ENCODE measurements around the gene SIGLEC5.
"Not testable (repeated sequence)": the region's sequence is repeated elsewhere in the genome, so short reads cannot be mapped to it uniquely, and the experiment has no call there.

The SIGLEC5 gene

GRCh38 chr19:51630315-51630714 is at the start of gene SIGLEC5:
TSS of gene SIGLEC5 (minus strand) at chr19:51630401. CDS start at chr19:51630335, 66 bp downstream.
- not testable (repeated sequence) for DNase-seq (ENCODE audit: low read depth)

- no peak for DNase-seq (ENCODE audit: low read depth)
Observed at GRCh38 chr19:51676566-51677083, 46.4 kb upstream of the SIGLEC5 start.

GRCh38 chr19:51675911-51676565 is 45.8 kb upstream of the SIGLEC5 start:
- not testable (repeated sequence) for DNase-seq (ENCODE audit: low read depth)

- no peak for DNase-seq (ENCODE audit: low read depth)
Observed at GRCh38 chr19:51668216-51668615, 38.0 kb upstream of the SIGLEC5 start.

- DNase-seq (ENCODE audit: low read depth), result no peak
Observed at GRCh38 chr19:51664997-51665396, 34.8 kb upstream of the SIGLEC5 start.

GRCh38 chr19:51664131-51664530 is 33.9 kb upstream of the SIGLEC5 start:
- DNase-seq (ENCODE audit: low read depth), result no peak

GRCh38 chr19:51663650-51664049 is 33.4 kb upstream of the SIGLEC5 start:
- DNase-seq (ENCODE audit: low read depth), result no peak

GRCh38 chr19:51660975-51661600 is 30.9 kb upstream of the SIGLEC5 start:
- peak; percentile 56 for DNase-seq (ENCODE audit: low read depth)

GRCh38 chr19:51654783-51655182 is 24.6 kb upstream of the SIGLEC5 start:
- no peak for DNase-seq (ENCODE audit: low read depth)

GRCh38 chr19:51653162-51653561 is 23.0 kb upstream of the SIGLEC5 start:
- DNase-seq (ENCODE audit: low read depth), result no peak

- no peak for DNase-seq (ENCODE audit: low read depth)
Observed at GRCh38 chr19:51652266-51652665, 22.1 kb upstream of the SIGLEC5 start.

GRCh38 chr19:51651216-51651846 is 21.1 kb upstream of the SIGLEC5 start:
- DNase-seq (ENCODE audit: low read depth), result no peak

- no peak for DNase-seq (ENCODE audit: low read depth)
Observed at GRCh38 chr19:51647318-51647717, 17.1 kb upstream of the SIGLEC5 start.

GRCh38 chr19:51646730-51647129 is 16.5 kb upstream of the SIGLEC5 start, which contains the start of gene SIGLEC14:
TSS of gene SIGLEC14 (minus strand) at chr19:51646825. CDS start at chr19:51646759, 66 bp downstream.
- not testable (repeated sequence) for DNase-seq (ENCODE audit: low read depth)

GRCh38 chr19:51644636-51645271 is 14.6 kb upstream of the SIGLEC5 start:
- no peak for DNase-seq (ENCODE audit: low read depth)

GRCh38 chr19:51641648-51642047 is 11.4 kb upstream of the SIGLEC5 start:
- DNase-seq (ENCODE audit: low read depth), result no peak

GRCh38 chr19:51640386-51640785 is 10.2 kb upstream of the SIGLEC5 start:
- no peak for DNase-seq (ENCODE audit: low read depth)

- DNase-seq (ENCODE audit: low read depth), result no peak
Observed at GRCh38 chr19:51639916-51640315, 9.7 kb upstream of the SIGLEC5 start.

- DNase-seq (ENCODE audit: low read depth), result no peak
Observed at GRCh38 chr19:51637362-51637978, 7.3 kb upstream of the SIGLEC5 start.

GRCh38 chr19:51632126-51632525 is 1.9 kb upstream of the SIGLEC5 start:
- no peak for DNase-seq (ENCODE audit: low read depth)

GRCh38 chr19:51628153-51628939 is 1.9 kb downstream of the SIGLEC5 start:
- DNase-seq (ENCODE audit: low read depth), result no peak
